Stromal cell of bone marrow (primary cell): ENCODE results near the gene BTBD6.
"Not testable (repeated sequence)": the region's sequence is repeated elsewhere in the genome, so short reads cannot be mapped to it uniquely, and the experiment has no call there.

Experiments
- DNase-seq: peaks from one replicate; pipeline ENCODE4 v3.0.0-alpha.2; 2012; ENCODE audit warnings: low read depth

Gene BTBD6

GRCh38 chr14:105269405-105269804 is 21.1 kb downstream of the BTBD6 start:
- no peak for DNase-seq

- no peak for DNase-seq
Observed at GRCh38 chr14:105271224-105271890, 23.0 kb downstream of the BTBD6 start.

- DNase-seq: no peak
Observed at GRCh38 chr14:105272623-105273022, 24.3 kb downstream of the BTBD6 start.

GRCh38 chr14:105273062-105273461 is 24.7 kb downstream of the BTBD6 start:
- DNase-seq: no peak

GRCh38 chr14:105274637-105275036 is 26.3 kb downstream of the BTBD6 start:
- no peak for DNase-seq

GRCh38 chr14:105275267-105275946 is 27.1 kb downstream of the BTBD6 start:
- peak; percentile 84 for DNase-seq

- DNase-seq: not testable (repeated sequence)
Observed at GRCh38 chr14:105277448-105277847, 29.1 kb downstream of the BTBD6 start.

GRCh38 chr14:105279642-105280361 is 31.5 kb downstream of the BTBD6 start:
- no peak for DNase-seq

GRCh38 chr14:105280525-105280924 is 32.2 kb downstream of the BTBD6 start:
- DNase-seq: no peak

GRCh38 chr14:105281371-105282097 is 33.2 kb downstream of the BTBD6 start:
- peak; percentile 47 for DNase-seq

GRCh38 chr14:105282098-105282725 is 33.9 kb downstream of the BTBD6 start:
- no peak for DNase-seq

- DNase-seq: no peak
Observed at GRCh38 chr14:105283028-105283427, 34.7 kb downstream of the BTBD6 start.

- no peak for DNase-seq
Observed at GRCh38 chr14:105283899-105284298, 35.6 kb downstream of the BTBD6 start.

GRCh38 chr14:105285174-105285573 is 36.8 kb downstream of the BTBD6 start:
- DNase-seq: no peak

GRCh38 chr14:105286759-105287144 is 38.4 kb downstream of the BTBD6 start:
- no peak for DNase-seq

- DNase-seq: no peak
Observed at GRCh38 chr14:105287249-105288102, 39.1 kb downstream of the BTBD6 start.

GRCh38 chr14:105288936-105289335 is 40.6 kb downstream of the BTBD6 start:
- DNase-seq: not testable (repeated sequence)

- no peak for DNase-seq
Observed at GRCh38 chr14:105290621-105291346, 42.5 kb downstream of the BTBD6 start.

- no peak for DNase-seq
Observed at GRCh38 chr14:105292826-105293711, 44.7 kb downstream of the BTBD6 start.
